Measurements from ENCODE around the gene PABPN1.

DNA sequence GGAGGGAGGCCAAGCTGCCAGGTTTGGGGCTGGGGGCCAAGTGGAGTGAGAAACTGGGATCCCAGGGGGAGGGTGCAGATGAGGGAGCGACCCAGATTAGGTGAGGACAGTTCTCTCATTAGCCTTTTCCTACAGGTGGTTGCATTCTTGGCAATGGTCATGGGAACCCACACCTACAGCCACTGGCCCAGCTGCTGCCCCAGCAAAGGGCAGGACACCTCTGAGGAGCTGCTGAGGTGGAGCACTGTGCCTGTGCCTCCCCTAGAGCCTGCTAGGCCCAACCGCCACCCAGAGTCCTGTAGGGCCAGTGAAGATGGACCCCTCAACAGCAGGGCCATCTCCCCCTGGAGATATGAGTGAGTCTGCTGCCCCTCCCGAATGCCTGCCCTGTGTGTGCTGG, 51.8 kb downstream of the PABPN1 start:
- TF ChIP-seq DPF2 (IDR thresholded peaks at IDR 0.05) (no peak), POLR2A (conservative IDR thresholded peaks at IDR 0.05) (no peak), TAF1 (IDR thresholded peaks at IDR 0.05; ENCODE audit: control insufficient read depth, extremely low read depth, insufficient read depth, low read length, severe bottlenecking) (no peak), MYC (IDR thresholded peaks at IDR 0.05; ENCODE audit: low read depth, low read length) (no peak), MYC (CRISPR knock-in tag; IDR thresholded peaks at IDR 0.05; ENCODE audit: borderline replicate concordance, low read depth) (no peak), RBBP5 (IDR thresholded peaks at IDR 0.05; ENCODE audit: borderline replicate concordance, insufficient read depth, low read length, poor library complexity, severe bottlenecking) (no peak), ZFP30 (CRISPR knock-in tag; IDR thresholded peaks at IDR 0.05; ENCODE audit: borderline replicate concordance) (no peak), EZH2 (IDR thresholded peaks at IDR 0.05; ENCODE audit: borderline replicate concordance, low read depth, low read length) (no peak)

All from K562 (cell line).